Peyer's patch (tissue), 4 donors: ENCODE results near the gene KRTAP5-10.

ENCODE experiments used
- CTCF ChIP-seq, 6 experiments: fragments of 450-650 bp in 4 of 6; fragments of 200-600 bp in 2 of 6; sonication (generic) in 1 of 6; IDR thresholded peaks; one replicate each; pipeline ENCODE4 v1.5.1; 2017 to 2019; ENCODE audit warnings: antibody characterized with exemption in 6 of 6, mild to moderate bottlenecking in 3 of 6, moderate library complexity in 1 of 6
- POLR2A ChIP-seq, 2 donors: fragments of 450-650 bp; IDR thresholded peaks; one replicate each; pipeline ENCODE4 v1.5.1; 2017; ENCODE audit warnings: antibody characterized with exemption in 2 of 2, mild to moderate bottlenecking in 2 of 2, moderate library complexity in 2 of 2

GRCh38 chr11:71581826-71582225, 16.5 kb downstream of the KRTAP5-10 start:
- TF ChIP-seq CTCF (IDR thresholded peaks at IDR 0.05) = no peak
- TF ChIP-seq POLR2A (IDR thresholded peaks at IDR 0.05) = no peak
